ENCODE data around the gene NFX1. TPM values are rescaled to one million over a fixed set of nuclear protein-coding genes. Genes with fewer than 3 reads are reported as not detected.
"Not testable (repeated sequence)": the region's sequence is repeated elsewhere in the genome, so short reads cannot be mapped to it uniquely, and the experiment has no call there.

NFX1 gene
- total and polyA plus RNA-seq, 9 of the 15 experiments (the other 6 are each of a cell fraction or from before 2014, with no cell fraction given), result 8.8 to 38.9 (median 26.8) TPM

DNA sequence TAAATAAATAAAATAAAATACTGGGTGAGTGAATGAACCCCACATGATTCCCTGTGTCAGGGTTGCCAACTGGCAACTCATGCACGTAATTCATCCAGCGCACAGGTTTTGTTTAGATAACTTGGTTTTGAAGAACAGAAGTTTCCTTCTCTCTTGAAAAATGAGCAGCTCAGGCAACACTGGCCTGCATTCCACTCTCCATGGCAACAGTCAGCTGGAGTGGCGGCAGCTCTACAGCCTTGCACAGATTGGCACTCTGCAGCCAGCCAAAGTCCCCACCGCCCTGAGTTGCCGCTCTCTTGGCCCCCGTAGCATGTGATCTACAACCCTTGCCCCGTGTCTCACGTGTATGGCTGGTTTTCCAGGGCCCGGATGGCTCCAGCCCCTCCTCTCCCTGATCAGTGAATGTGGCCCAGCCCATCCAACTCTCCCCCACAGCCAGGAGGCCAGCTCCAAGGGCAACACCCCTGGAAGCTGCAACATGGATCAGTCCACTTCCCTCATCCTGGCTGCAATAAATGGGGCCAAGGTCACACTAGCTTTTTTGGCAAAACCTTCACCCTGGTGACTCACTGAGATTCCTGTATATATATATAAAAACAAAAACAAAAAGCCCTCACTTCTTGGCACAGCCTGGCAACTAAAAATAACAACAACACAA, 100.9 kb downstream of the NFX1 start (continued):
- TF ChIP-seq FOXK2 (conservative IDR thresholded peaks at IDR 0.05 in 1 of 2, IDR thresholded peaks at IDR 0.05 in 1 of 2; ENCODE audit: low read depth in 2 of 2) (peak in 1 of 2 experiments; percentile 97; a peak in 2 of 4 replicates), ESRRA (IDR thresholded peaks at IDR 0.05; ENCODE audit: borderline replicate concordance, low read depth) (peak; percentile 45; the same call in 1 of the 2 replicates), VEZF1 (CRISPR knock-in tag; IDR thresholded peaks at IDR 0.05) (0 out of 2 replicates have a peak, but pooled peaks have one; percentile 36)
- TF ChIP-seq, protein P1, sequence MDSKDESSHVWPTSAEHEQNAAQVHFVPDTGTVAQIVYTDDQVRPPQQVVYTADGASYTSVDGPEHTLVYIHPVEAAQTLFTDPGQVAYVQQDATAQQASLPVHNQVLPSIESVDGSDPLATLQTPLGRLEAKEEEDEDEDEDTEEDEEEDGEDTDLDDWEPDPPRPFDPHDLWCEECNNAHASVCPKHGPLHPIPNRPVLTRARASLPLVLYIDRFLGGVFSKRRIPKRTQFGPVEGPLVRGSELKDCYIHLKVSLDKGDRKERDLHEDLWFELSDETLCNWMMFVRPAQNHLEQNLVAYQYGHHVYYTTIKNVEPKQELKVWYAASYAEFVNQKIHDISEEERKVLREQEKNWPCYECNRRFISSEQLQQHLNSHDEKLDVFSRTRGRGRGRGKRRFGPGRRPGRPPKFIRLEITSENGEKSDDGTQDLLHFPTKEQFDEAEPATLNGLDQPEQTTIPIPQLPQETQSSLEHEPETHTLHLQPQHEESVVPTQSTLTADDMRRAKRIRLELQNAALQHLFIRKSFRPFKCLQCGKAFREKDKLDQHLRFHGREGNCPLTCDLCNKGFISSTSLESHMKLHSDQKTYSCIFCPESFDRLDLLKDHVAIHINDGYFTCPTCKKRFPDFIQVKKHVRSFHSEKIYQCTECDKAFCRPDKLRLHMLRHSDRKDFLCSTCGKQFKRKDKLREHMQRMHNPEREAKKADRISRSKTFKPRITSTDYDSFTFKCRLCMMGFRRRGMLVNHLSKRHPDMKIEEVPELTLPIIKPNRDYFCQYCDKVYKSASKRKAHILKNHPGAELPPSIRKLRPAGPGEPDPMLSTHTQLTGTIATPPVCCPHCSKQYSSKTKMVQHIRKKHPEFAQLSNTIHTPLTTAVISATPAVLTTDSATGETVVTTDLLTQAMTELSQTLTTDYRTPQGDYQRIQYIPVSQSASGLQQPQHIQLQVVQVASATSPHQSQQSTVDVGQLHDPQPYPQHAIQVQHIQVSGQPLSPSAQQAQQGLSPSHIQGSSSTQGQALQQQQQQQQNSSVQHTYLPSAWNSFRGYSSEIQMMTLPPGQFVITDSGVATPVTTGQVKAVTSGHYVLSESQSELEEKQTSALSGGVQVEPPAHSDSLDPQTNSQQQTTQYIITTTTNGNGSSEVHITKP (IDR thresholded peaks at IDR 0.05; ENCODE audit: partially characterized antibody), result peak; percentile 98

- intact Hi-C loops (cut with micrococcal nuclease); H3K9me3 ChIP-seq (replicated peaks; ENCODE audit: control insufficient read depth, insufficient read depth, low read depth, low read length); H3K79me2 ChIP-seq (ENCODE audit: control insufficient read depth, insufficient read depth, low read length); H3K9me1 ChIP-seq (ENCODE audit: control insufficient read depth, insufficient read depth, low read length); ATAC-seq; BruUV-seq (replicated peaks); H3K4me2 ChIP-seq (ENCODE audit: insufficient read depth, low read length); H3K9ac ChIP-seq (ENCODE audit: insufficient read depth in 1 of 2, low read depth in 2 of 2, low read length in 2 of 2); H3K36me3 ChIP-seq (ENCODE audit: control insufficient read depth, insufficient read depth, low read length); DNase-seq (ENCODE audit: extremely low read depth in 1 of 4, low spot score in 3 of 4); H3K4me1 ChIP-seq (replicated peaks in 1 of 2; ENCODE audit: control insufficient read depth in 2 of 2, insufficient read depth in 2 of 2, low read length in 2 of 2); H3K27me3 ChIP-seq (ENCODE audit: control insufficient read depth in 2 of 2, insufficient read depth in 2 of 2, low read length in 2 of 2); in situ Hi-C loops (cut with MboI); POLR2A ChIA-PET; FAIRE-seq; H2AFZ ChIP-seq (ENCODE audit: low read depth, low read length); H3K4me3 ChIP-seq; H4K20me1 ChIP-seq (replicated peaks; ENCODE audit: control insufficient read depth, insufficient read depth, low read length); CTCF ChIA-PET (ENCODE audit: low intra/inter-chr PET ratio); H3K27ac ChIP-seq (ENCODE audit: extremely low read depth, low read depth, low read length): not testable (repeated sequence)
- 49% methylated on average over 7 of the region's 7 CpGs for WGBS (ENCODE audit: insufficient coverage, low coverage, missing lambda C conversion rate)
Measured at GRCh38 chr9:33392591-33393021, 102.3 kb downstream of the NFX1 start.

Data from K562 (cell line).